Activated T-helper 1 cell treated with anti-CD3 and anti-CD28 coated beads, Interleukin-12 subunit alpha, Interleukin-12 subunit beta, Interleukin-2, Interleukin-4 antibody, amounts not matched to agents 30 ng/mL and 10 ng/mL and 1 ng/mL, durations not matched to agents 14 hours and 24 hours and 36 hours (primary cell): Measurements from ENCODE around the gene S100Z. TPM values are rescaled to one million over a fixed set of nuclear protein-coding genes. Genes with fewer than 3 reads are reported as not detected.
"Not testable (repeated sequence)": the region's sequence is repeated elsewhere in the genome, so short reads cannot be mapped to it uniquely, and the experiment has no call there.

Source experiments
- DNase-seq: peaks from one replicate; pipeline ENCODE4 v3.0.0; 2021; ENCODE audit warnings: low spot score
- H3K27ac Mint-ChIP-seq: one replicate; pipeline ENCODE4 v1.8.0; 2021; ENCODE audit warnings: mild to moderate bottlenecking, mixed read lengths
- H3K27me3 Mint-ChIP-seq: one replicate; pipeline ENCODE4 v1.8.0; 2022; ENCODE audit warnings: mild to moderate bottlenecking, moderate library complexity, mixed read lengths; ENCODE audit not compliant: insufficient read depth
- H3K36me3 Mint-ChIP-seq: one replicate; pipeline ENCODE4 v1.8.0; 2021; ENCODE audit warnings: low read depth, mixed read lengths
- H3K4me1 Mint-ChIP-seq: one replicate; pipeline ENCODE4 v1.8.0; 2021; ENCODE audit warnings: low read depth, mixed read lengths
- H3K4me3 Mint-ChIP-seq: one replicate; pipeline ENCODE4 v1.8.0; 2021; ENCODE audit warnings: mild to moderate bottlenecking, moderate library complexity, mixed read lengths
- H3K9me3 Mint-ChIP-seq: one replicate; pipeline ENCODE4 v1.8.0; 2021; ENCODE audit warnings: mixed read lengths
- intact Hi-C: fragments of 100-400 bp; cut with micrococcal nuclease; formaldehyde crosslinking; loops from one replicate; pipeline ENCODE4 v1.15.1; 2024
- total RNA-seq: library from RNA; stranded (reverse); gene quantifications from 2 replicates; pipeline ENCODE4 v1.2.3, GENCODE V29; 2022

The S100Z gene
- total RNA-seq, 1 donor from 2014 or later, result 0.67 TPM

DNA sequence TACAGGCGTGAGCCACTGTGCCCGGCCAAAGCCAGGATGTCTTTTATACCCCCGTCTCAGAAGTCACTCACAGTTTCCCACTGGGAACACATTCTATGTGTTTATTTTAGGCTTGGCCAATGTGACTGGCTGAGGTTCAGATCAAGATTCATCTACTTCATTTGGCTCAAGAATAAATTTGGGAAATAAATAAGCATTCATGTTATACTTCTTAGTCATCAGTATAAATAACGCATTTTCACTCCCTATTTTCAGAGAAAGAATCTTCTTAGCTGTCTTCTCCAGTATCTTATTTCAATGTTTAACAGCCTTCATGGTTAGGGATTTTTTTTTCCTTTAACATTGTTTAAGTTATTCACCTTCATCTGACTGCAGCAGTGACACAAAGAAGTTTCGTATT, 11.8 kb downstream of the S100Z start:
- intact Hi-C loops, result loop anchor here (10.0 kb wide), 1 partner anchor 1433 kb away; the partner anchor contains the start of gene AP3B1

DNA sequence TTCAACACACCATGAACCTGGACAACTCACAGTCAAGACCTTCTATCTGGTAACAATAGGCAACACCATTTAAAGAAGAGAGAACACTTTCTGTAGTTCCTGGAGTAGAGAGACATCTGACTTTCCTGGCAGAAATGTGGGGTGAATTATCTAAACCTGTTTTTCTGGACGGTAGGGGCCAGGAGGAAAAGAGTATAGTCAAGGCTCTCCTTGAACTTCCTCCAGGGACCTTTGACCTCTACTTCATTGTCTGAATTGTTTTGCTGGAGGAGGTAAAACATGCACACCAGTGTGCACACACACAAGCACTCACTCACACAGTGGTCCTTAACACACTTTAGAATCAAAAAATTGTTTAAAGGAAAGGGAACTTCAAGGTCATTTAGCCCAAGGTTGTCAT, 13.2 kb downstream of the S100Z start:
- Mint-ChIP-seq H3K4me1 (peaks cover 3% of the 10 kb centered on the region), H3K36me3 (no peaks in the 10 kb centered on the region), H3K4me3 (no peak overlapping the region), H3K27ac (no peak overlapping the region), H3K9me3 (no peaks in the 10 kb centered on the region), H3K27me3 (no peaks in the 10 kb centered on the region)
- no peak for DNase-seq
- intact Hi-C loops, result loop anchor here (10.0 kb wide), 1 partner anchor 1432 kb away; the partner anchor contains the start of gene AP3B1

More for the DNA sequence above, 11.8 kb downstream of the S100Z start:
- no peaks in the 10 kb centered on the region for H3K27me3 Mint-ChIP-seq
- peaks cover 5% of the 10 kb centered on the region for H3K9me3 Mint-ChIP-seq
- H3K27ac Mint-ChIP-seq, result no peak overlapping the region
- DNase-seq, result no peak
- H3K36me3 Mint-ChIP-seq, result peaks cover 2% of the 10 kb centered on the region
- H3K4me1 Mint-ChIP-seq, result peaks cover 5% of the 10 kb centered on the region
- H3K4me3 Mint-ChIP-seq, result no peak overlapping the region

DNA sequence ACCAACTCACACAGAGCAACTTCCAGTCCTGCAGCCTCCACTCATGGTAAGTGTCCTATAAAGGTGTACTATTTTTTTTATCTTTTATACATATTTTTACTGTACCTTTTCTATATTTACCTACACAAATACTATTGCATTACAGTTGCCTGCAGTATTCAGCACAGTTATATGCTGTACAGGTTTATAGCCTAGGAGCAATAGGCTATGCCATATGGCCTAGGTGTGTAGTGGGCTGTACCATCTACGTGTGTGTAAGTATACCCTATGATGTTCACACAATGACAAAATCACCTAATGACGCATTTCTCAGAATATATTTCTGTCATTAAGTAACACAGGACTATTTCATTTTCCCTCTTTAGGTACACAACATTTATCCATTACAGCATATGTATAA, 16.7 kb downstream of the S100Z start:
- intact Hi-C loops, result loop anchor here (5.0 to 10.0 kb wide), 2 partner anchors 166 to 1428 kb away; partner anchors contain the start of genes AGGF1 and AP3B1
- Mint-ChIP-seq H3K36me3 (no peaks in the 10 kb centered on the region), H3K4me3 (no peak overlapping the region), H3K27ac (no peak overlapping the region), H3K27me3 (no peaks in the 10 kb centered on the region), H3K9me3 (no peaks in the 10 kb centered on the region), H3K4me1 (peaks cover 5% of the 10 kb centered on the region)
- no peak for DNase-seq

DNA sequence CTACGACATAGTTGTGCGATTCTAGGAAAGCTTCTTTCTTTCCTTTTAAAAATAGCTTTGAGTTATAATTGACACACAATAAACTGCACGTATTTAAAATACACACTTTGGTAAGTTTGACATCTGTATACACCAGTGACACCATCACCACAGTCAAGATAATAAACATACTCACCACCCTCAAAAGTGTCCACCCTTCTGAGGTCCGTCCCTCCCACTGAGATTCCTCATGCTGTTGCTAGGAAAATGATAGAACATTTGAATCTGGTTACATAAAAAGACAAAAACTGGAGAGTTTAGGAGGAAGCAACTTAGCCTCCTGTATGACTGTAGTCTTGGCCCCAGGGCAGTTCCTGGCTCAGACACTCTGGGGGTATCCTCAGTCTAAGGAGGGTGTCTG, 17.2 kb downstream of the S100Z start:
- intact Hi-C loops, result loop anchor here (5.0 to 10.0 kb wide), 2 partner anchors 165 to 1428 kb away; partner anchors contain the start of genes AGGF1 and AP3B1
- no peak for DNase-seq
- no peaks in the 10 kb centered on the region for H3K9me3 Mint-ChIP-seq
- peaks cover 5% of the 10 kb centered on the region for H3K4me1 Mint-ChIP-seq
- no peak overlapping the region for H3K27ac Mint-ChIP-seq
- H3K36me3 Mint-ChIP-seq, result no peaks in the 10 kb centered on the region
- H3K27me3 Mint-ChIP-seq, result no peaks in the 10 kb centered on the region
- no peak overlapping the region for H3K4me3 Mint-ChIP-seq

DNA sequence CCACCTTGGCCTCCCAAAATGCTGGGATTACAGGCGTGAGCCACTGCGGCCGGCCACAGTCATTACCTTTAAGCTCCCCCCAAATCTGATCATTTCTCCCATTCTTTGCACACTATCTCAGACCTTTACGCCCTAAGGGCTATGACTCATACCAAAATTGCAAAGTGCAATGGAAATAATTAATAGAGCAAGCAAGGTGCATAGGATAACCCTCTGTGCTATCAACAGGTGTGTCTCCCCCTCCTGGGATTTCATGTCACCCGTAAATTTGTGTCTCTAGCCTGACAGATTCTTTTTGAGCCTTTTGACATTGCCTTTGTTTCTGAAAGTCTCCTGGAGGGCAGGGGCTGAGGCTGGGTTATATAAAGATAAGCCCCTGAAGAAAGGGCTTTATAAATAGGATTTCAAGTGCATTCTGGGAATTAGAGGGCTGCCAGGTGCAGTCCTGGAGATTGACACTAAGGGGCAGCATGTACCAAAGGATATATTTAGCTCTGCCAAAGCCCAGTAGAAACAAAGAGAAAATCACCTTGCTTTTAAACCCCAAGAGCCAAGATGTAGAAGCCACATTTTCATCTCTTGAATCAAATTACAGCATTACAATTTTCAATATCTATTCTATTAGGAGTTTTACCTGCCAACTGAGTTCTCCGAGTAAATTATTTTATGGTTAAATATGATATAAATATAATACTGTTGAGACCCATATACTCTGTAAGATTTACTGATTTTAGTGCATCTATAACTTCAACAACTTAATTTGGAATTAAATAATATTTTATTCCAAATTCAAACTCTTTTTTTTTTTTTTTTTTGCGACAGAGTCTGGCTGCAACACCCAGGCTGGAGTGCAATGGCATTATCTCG, 18.2 kb downstream of the S100Z start:
- Mint-ChIP-seq H3K4me3 (no peak overlapping the region), H3K4me1 (peaks cover 5% of the 10 kb centered on the region), H3K27me3 (peaks cover 2% of the 10 kb centered on the region), H3K27ac (no peak overlapping the region), H3K9me3 (no peaks in the 10 kb centered on the region), H3K36me3 (no peaks in the 10 kb centered on the region)
- intact Hi-C loops, result loop anchor here (1.0 to 10.0 kb wide), 7 partner anchors 148 to 1427 kb away; partner anchors contain the start of genes AGGF1, AP3B1 and WDR41
- peak; percentile 50 for DNase-seq

DNA sequence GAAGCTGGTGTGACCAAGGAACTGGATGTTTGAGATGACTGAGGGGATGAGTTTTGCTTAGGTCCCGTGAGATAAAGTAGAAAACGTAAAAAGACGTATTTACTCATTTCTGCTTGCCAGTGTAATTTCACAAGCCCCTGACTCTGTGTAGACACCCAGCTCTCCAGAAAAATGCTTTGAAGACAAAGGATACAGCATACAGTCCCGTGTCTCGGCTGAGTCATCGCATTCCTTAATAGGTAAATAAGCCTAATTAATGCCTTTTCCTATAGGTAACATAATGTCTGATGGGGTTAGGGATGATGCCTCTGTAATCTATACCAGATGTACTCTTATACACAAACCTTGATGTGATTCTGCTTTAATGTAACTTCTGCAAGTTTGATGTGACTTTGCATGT, 20.2 kb downstream of the S100Z start:
- H3K4me3 Mint-ChIP-seq, result no peak overlapping the region
- H3K27me3 Mint-ChIP-seq, result peaks cover 2% of the 10 kb centered on the region
- DNase-seq, result no peak
- peaks cover 12% of the 10 kb centered on the region for H3K4me1 Mint-ChIP-seq
- H3K9me3 Mint-ChIP-seq, result no peaks in the 10 kb centered on the region
- intact Hi-C loops, result no loop called here
- H3K27ac Mint-ChIP-seq, result no peak overlapping the region
- no peaks in the 10 kb centered on the region for H3K36me3 Mint-ChIP-seq

DNA sequence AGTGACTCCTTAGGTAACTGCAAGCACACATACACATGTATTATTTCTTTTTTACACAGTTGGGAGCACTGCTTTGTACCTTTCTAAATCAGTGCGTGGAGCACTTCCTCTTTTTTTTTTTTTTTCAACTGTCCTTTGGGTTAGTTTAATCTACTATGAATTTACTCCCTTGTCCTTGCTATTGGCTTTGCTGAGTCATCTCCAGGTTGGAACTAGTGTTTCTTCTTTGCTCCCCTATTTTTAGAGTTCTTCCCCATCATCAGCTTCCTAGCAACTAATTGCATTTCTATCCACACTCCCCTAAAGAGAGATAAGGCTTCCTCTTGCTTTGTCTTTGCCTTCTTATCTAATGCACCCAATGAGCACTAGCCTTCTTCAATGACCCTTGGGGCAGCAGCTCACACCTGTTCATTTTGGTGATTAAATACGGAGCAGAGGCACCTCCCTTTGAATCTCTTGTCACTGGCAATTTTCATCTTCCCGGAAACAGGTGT, 24.3 kb downstream of the S100Z start:
- intact Hi-C loops, result no loop called here
- Mint-ChIP-seq H3K36me3 (no peaks in the 10 kb centered on the region), H3K9me3 (no peaks in the 10 kb centered on the region), H3K27me3 (peaks cover 2% of the 10 kb centered on the region), H3K4me1 (peaks cover 7% of the 10 kb centered on the region), H3K27ac (no peak overlapping the region), H3K4me3 (no peak overlapping the region)
- DNase-seq, result no peak

DNA sequence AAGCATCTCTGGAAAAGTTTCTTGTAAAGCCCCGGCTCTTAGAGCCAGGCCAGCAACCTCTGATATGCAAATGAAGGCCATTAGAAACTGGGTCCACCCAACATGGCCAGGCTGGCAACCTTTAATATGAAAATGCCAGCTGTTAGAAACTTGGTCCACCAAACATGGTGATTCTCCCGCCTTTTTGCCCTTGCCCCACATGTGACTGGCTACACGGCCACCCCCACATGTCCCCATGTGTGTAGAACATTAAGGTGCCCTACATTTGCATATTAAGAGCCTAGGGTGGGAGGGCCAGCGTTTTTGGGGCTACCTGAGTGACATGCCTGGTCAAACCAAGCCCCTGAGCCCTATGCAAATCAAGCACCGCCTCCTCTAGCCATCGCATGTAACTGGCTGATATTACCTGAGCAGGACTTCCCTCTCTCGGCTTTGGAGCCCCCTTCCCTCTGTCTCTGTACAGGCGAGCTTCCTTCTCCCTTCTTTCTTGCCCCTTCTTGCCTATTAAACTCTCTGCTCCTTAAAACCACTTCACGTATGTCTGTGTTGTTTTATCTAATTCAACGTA, 39.0 kb downstream of the S100Z start:
- no peaks in the 10 kb centered on the region for H3K9me3 Mint-ChIP-seq
- intact Hi-C loops, result no loop called here
- H3K36me3 Mint-ChIP-seq, result no peaks in the 10 kb centered on the region
- no peaks in the 10 kb centered on the region for H3K4me1 Mint-ChIP-seq
- no peak overlapping the region for H3K4me3 Mint-ChIP-seq
- H3K27ac Mint-ChIP-seq, result no peak overlapping the region
- peaks cover 2% of the 10 kb centered on the region for H3K27me3 Mint-ChIP-seq
- no peak for DNase-seq

DNA sequence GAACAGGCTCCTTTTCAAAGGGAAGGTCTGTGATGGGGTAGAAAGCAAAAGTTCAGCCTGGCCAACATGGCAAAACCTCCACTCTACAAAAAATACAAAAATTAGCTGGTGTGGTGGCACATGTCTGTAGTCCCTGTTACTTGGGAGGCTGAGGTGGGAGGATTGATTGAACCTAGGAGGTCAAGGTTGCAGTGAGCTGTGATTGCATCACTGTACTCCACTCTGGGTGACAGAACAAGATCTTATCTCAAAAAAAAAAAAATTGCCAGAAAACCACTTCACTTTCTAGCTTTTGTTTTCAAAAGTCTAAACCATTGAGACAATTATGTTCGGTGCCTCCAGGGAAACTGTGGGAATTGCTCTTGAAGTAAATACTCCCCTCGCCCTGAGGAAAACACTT, 43.5 kb downstream of the S100Z start:
- DNase-seq, result no peak
- H3K27me3 Mint-ChIP-seq, result peaks cover 2% of the 10 kb centered on the region
- no peak overlapping the region for H3K27ac Mint-ChIP-seq
- no peaks in the 10 kb centered on the region for H3K4me1 Mint-ChIP-seq
- peaks cover 5% of the 10 kb centered on the region for H3K9me3 Mint-ChIP-seq
- no peaks in the 10 kb centered on the region for H3K36me3 Mint-ChIP-seq
- intact Hi-C loops, result no loop called here
- no peak overlapping the region for H3K4me3 Mint-ChIP-seq

DNA sequence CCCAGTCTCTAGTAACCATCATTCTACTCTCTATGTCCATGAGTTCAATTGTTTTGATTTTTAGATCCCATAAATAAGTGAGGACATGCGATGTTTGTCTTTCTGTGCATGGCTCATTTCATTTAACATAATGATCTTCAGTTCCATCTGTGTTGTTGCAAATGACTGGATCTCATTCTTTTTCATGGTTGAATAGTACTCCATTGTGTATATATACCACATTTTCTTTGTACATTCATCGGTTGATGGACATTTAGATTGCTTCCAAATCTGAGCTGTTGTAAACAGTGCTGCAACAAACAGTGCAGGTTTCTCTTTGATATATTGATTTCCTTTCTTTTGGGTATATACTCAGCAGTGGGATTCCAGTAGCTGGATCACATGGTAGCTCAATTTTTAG, 46.4 kb downstream of the S100Z start:
- H3K9me3 Mint-ChIP-seq, result peaks cover 26% of the 10 kb centered on the region
- intact Hi-C loops, result no loop called here
- H3K4me3 Mint-ChIP-seq, result no peak overlapping the region
- peaks cover 2% of the 10 kb centered on the region for H3K27me3 Mint-ChIP-seq
- no peaks in the 10 kb centered on the region for H3K4me1 Mint-ChIP-seq
- no peaks in the 10 kb centered on the region for H3K36me3 Mint-ChIP-seq
- H3K27ac Mint-ChIP-seq, result no peak overlapping the region
- no peak for DNase-seq

DNA sequence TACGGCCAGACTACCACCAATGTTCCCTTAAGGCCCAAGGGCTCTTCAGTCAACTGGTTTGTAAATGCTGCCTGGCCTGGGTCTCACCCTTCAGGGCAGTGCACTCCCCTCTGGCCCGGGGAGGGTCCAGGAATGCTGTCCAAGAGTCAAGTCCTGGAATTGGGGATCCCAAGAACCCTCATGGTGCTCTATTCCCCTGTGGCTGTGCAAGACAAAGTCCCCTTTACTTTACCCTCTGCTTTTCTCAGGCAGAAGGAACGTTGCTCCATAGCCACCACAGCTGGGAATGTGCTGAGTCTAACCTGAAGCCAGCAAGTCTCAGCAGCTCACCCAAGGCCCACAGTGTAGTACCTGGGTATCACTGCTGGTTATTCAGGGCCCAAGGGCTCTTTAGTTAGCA, 51.7 kb downstream of the S100Z start:
- no peaks in the 10 kb centered on the region for H3K4me1 Mint-ChIP-seq
- no peaks in the 10 kb centered on the region for H3K36me3 Mint-ChIP-seq
- H3K9me3 Mint-ChIP-seq, result peaks cover 24% of the 10 kb centered on the region
- H3K4me3 Mint-ChIP-seq, result no peak overlapping the region
- H3K27ac Mint-ChIP-seq, result no peak overlapping the region
- H3K27me3 Mint-ChIP-seq, result no peaks in the 10 kb centered on the region
- intact Hi-C loops, result no loop called here
- no peak for DNase-seq

DNA sequence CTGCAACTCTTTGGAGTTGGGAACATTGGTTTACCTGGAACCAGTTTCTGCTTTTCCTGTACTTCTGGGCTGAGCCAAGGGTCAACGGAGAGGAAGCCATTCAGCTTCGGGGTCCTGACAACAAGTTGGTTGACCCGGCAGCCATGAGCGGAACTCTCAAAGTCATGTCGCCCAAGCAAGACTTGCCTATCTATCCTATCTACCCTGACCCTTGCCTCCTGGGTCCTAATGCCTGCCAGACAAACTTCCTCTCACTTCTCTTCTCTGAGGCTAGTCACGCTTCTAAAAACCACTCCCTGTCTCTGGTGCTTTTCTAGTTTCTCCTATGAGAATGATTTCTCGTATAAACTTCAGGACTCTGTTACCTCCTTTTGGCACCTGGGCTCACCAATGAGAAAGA, 58.4 kb downstream of the S100Z start:
- no peak for DNase-seq
- intact Hi-C loops, result no loop called here
- Mint-ChIP-seq H3K27me3 (no peaks in the 10 kb centered on the region), H3K36me3 (no peaks in the 10 kb centered on the region), H3K4me1 (no peaks in the 10 kb centered on the region), H3K27ac (no peak overlapping the region), H3K4me3 (no peak overlapping the region), H3K9me3 (no peaks in the 10 kb centered on the region)

DNA sequence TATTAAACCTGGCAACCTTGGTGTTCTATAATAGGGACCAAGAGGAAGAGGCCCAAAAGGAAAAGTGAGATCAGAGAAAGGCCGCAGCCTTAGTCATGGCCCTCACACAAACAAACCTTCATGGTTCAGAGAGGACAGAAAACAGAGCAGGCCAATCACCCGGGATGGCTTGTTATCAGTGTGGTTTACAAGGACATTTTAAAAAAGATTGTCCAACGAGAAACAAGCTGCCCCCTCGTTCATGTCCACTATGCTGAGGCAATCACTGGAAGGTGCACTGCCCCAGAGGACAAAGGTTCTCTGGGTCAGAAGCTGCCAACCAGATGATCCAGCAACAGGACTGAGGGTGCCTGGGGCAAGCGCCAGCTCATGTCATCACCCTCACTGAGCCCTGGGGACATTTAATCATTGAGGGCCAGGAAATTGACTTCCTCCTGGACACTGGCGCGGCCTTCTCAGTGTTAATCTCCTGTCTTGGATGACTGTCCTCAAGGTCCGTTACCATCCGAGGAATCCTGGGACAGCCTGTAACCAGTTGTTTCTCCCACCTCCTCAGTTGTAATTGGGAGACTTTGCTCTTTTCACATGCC, 60.6 kb downstream of the S100Z start:
- H3K4me3 Mint-ChIP-seq, H3K27me3 Mint-ChIP-seq, intact Hi-C loops, H3K36me3 Mint-ChIP-seq, H3K9me3 Mint-ChIP-seq, H3K27ac Mint-ChIP-seq, H3K4me1 Mint-ChIP-seq, DNase-seq: not testable (repeated sequence)
